Hepatocyte (in vitro differentiated cells): ENCODE results near the gene ABCA13.

Experiments used
- EZH2 ChIP-seq: fragments of 200-600 bp; sonication (generic); IDR thresholded peaks from 2 replicates; pipeline ENCODE4 v1.6.1; 2016; ENCODE audit warnings: antibody characterized with exemption, mild to moderate bottlenecking, borderline replicate concordance
- TF ChIP-seq, protein P1 (sequence below): fragments of 200-600 bp; sonication (generic); IDR thresholded peaks from 2 replicates; pipeline ENCODE4 v1.5.1; 2016; ENCODE audit warnings: antibody characterized with exemption, mild to moderate bottlenecking; ENCODE audit not compliant: poor library complexity

- TF ChIP-seq, protein P1, sequence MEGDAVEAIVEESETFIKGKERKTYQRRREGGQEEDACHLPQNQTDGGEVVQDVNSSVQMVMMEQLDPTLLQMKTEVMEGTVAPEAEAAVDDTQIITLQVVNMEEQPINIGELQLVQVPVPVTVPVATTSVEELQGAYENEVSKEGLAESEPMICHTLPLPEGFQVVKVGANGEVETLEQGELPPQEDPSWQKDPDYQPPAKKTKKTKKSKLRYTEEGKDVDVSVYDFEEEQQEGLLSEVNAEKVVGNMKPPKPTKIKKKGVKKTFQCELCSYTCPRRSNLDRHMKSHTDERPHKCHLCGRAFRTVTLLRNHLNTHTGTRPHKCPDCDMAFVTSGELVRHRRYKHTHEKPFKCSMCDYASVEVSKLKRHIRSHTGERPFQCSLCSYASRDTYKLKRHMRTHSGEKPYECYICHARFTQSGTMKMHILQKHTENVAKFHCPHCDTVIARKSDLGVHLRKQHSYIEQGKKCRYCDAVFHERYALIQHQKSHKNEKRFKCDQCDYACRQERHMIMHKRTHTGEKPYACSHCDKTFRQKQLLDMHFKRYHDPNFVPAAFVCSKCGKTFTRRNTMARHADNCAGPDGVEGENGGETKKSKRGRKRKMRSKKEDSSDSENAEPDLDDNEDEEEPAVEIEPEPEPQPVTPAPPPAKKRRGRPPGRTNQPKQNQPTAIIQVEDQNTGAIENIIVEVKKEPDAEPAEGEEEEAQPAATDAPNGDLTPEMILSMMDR = no peak
- no peak for TF ChIP-seq EZH2
These were observed 145.5 kb downstream of the ABCA13 start for GRCh38 chr7:48316768-48317167.
